HG03025 (cell line): ENCODE data around the gene FCN2.

Experiments
- ATAC-seq: cut with Tn5 transposase; IDR thresholded peaks from one replicate; pipeline ENCODE4 v1.9.1; 2021; ENCODE audit warnings: mild to moderate bottlenecking, moderate library complexity; ENCODE audit not compliant: unreplicated experiment, low FRiP score

The FCN2 gene

DNA sequence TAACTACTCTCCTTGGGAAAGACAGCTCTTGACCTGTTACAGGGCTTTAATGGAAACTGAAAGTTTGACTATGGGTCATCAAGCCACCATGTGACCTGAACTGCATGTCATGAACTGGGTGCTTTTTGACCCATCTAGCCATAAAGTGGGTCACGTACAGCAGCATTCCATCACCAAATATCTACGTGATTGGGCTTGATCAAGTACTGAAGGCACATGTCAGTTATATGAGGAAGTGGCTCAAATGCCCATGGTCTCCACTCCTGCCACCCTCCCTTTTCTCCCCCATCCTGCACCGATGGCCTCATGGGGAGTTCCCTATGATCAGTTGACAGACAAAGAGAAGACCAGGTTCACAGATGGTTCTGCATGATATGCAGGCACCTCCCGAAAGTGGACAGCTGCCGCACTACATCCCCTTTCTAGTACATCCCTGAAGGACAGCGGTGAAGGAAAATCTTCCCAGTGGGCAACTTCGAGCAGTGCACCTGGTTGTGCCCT is 44.5 kb downstream of the FCN2 start:
- no peak for ATAC-seq

DNA sequence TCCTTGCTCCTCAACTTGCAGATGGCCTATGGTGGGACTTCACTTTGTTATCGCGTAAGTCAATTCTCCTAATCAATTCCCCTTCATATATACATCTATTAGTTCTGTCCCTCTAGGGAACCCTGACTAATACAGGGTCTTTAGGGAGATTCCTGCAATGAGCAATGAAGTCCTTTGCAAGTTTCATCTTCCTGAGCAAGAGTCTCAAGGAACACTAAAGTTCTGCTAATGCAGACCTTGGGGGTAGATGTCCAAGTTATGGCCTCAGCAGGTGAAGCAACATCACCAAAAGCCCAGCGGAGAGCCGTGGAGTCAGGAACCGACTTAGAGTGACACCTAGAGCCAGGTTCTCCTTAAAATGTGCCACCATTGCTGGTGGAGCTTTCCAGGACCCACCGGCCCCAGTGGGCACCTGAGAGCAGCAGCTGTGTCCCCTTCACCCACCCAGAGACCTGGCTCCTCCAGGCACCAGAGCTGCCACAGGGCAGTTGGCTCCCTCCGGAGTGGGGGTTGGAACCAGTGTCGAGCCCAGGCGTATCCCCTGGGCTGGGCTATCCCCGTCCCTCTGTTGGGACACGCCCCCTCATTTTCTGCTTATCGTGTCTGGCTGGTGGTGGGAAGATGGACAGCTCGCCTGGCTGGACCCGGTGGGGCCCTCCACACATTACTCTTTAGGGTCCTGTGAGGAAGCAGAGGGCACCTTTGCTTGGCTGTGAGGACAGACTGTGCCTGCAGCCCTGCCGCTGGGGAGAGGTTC is 48.0 kb downstream of the FCN2 start:
- ATAC-seq, result no peak

DNA sequence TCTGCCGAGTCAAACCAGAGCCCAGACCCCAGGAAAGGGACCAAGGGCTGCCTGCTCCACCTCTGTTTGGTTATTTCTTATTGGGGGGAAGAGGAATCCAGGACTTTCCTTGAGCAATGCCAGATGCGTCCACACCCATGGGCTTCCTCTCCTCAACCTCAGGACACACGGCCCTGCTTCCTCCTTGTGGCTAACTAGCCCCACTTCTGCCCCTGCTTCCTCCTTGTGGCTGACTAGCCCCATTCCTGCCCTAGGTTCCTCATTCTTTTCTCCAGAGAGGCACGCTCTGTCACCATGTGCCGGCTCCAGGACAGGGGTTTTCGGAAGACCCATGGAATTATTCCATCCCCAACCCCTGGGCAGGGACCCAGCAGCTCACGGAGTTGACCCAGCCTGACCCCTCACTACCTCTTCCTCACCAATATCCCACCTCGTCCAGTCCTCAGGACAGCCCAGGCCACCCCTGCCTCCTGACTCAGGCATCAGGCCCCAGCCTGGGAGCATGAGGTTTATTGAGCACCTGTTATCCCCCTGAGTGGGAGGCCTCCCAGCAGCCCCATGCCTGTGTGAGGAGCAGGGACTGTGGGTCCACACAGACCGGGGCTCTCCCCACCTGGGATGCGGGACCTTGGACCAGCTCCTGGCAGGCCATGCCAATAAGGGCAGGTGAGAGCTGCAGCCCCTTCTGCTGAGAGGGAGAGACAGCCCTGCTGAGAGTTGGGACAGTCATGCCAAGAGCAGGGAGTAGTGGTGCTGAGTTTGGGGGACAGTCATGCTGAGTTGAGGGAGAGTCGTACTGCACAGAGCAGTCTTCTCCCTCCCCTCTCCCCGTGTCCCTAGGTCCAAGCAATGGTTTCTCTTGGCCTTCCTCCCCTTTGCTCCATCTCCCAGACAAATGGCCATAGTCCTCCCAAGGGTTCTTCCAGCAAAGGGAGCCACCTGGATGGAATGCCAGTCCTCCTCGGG is 48.9 kb downstream of the FCN2 start:
- no peak for ATAC-seq

DNA sequence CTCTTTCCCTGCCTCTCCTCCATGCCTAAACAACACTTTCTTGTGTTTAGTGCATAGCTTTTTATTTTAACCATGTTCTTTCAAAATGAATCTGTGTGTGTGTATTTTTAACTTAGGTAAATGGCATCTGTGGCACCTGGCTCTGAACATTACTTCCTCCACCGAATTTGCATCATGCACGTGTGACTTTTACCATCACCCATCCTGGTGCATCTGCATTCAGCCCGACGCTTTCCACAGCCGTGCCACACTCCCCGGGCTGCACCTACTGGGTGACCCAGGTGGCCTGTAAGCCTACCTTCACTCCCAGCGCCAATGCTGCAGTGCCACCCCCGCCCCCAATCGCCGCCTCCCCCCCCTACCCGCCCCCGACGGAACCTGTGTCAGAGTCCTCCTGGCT is 49.8 kb downstream of the FCN2 start:
- no peak for ATAC-seq

DNA sequence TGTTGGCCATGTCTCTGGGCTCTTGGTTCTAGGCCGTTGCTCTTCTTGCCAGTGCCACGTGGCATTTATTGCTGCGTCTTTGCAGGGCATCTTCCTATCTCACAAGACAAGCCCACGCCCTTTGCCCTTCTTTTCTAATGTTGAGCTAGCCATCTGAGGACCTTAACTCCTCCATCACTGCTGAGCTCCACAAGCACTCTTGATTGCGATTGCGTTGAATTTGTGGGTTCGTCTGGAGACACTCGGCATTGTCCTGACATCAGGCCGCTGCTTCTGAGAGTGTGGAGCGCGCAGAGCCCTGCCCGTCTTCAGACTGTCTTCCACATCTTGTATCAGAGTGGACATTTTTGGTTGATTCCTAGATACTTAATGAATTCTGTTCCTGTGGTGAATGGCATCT is 51.6 kb downstream of the FCN2 start:
- no peak for ATAC-seq

DNA sequence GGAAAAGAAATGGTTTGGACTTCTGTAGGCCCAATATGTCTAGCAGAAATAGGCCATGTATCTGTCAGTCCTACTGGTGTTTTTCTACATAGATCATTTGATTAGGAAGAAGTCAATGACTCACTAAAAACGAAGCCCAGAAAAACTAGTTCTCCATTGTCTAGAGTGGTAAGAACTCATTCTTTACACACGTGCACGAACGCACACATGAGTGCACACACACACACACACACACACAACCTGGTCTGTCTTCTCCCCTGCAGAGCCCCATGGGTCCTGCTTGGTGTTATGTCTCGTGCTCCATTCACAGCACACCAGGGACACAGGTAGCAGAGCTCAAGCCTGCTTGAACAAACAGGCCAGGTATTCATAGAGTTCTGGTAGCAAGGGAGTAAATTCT is 52.0 kb downstream of the FCN2 start:
- ATAC-seq, result no peak

DNA sequence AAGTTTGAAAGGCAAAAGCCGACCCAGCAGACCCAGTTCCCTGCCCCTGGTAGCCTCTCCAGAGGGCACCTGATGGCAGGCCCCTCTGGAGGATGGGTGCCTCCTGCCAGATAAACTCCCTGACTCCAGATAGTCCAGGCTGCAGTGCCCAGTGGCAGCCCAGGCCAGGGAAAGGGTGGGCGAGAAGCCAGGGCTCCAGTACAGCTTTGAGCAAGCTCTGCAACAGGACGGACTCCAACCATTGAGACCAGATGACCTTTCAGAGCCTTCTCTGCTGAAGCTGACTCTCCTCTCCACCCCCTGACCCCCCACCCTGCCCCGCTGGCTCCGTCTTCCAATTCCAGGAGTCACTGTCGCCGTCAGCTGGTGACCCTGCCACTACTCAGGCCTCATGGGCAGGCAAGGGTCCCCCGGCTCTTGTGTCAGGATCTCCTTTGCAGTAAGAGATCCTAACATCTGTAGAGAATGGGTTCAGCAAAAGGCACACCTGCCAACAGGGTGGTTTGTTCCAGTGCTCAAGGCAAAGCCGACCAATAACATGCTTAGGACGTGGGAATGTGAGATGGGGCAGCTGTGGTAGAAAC is 52.6 kb downstream of the FCN2 start:
- ATAC-seq, result no peak

DNA sequence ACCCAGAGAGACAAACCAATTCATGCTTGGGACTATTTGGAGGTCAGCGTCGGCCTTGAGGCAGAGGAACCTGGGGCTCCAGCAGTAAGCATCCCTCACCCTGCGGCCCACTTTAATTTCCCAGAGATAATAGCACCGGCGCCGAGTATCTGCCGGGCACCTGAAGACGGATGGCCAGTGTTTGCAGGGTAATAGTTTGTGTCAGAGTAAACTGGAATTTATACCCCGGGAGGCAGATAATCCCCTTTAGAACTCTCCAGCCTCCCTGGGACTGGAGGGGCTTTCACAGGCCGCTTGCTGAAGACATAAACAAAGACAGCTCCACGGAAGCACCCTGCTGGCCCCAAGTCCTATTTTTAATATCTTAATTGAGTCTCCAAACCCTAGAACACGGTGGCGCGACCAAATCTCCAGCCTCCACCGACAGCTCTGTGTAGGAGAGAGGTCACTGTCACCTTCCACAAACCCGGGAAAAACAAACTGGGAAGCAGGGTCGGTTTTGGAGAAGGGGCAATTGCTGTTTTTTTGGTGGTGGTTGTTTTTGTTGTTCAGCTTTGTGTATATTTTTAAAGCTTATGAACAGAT is 54.5 kb downstream of the FCN2 start:
- no peak for ATAC-seq

DNA sequence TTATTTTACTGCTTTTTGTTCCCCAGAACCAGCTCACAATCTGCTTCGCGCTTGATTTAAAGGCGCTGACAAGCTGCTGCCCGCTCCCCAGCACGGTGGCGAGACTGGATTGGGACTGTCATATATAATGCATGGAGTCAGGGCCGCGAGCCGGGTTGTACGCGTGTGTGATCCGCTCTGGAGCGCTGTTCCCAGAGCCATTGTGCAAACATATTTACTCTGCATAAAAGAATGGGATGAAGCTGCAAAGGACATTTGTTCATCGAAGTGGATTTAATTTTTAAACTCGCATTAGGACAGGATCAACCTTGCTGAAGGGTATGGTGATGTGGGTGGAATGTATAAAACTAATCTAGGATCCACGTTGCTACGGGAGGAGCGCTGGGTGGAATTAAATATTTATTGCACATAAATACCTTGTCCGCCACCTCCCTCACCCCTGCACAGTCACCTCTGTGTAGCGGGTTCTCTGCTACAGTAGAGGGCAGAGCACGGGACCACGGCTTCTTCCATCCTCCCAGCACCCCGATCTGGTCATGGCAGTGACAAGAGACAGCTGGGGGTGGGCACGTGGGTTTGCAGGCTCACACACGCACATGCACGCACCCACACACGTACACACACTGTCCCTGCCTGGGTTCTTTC is 55.2 kb downstream of the FCN2 start:
- ATAC-seq, result no peak

DNA sequence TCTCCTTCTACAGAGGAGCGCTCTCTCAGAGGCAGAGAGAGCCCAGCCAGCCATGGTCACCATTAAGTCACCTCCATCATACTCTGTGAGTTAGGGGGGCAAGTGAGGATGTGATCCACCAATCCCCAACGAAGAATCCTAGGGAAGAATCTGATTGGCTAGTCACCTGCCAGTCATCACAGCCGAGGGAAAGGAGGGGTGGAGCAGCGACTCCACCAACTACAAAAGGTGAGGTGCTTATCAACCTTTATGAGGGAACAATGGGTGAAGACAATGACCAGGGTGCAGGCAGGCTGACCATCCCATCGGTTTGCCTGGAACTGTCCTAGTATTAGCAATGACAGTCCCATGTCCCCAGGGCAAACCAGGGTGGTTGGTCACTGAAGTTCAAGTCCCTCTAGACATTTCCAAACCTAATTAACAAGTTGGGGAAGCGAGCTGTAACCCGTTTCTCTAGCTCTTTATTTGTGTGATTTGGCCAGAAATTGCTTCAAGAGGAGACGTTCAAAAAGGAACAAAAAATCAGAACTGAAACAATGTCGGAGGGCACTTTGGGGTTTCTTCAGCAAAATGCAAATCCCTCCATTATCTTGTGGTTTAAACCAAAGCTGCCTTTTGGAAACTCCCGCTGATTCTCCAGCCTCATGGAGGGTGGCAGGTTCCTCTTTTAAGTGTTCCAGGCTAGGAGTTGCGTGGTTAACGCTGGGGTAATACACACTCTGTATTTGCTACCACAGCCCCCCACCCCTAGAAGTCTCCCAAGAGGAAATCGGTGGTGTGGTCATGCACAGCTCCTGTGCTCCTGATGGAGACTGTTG is 55.9 kb downstream of the FCN2 start:
- no peak for ATAC-seq
